H1 (cell line): Measurements from ENCODE around the gene HELT. TPM values are rescaled to one million over a fixed set of nuclear protein-coding genes. Genes with fewer than 3 reads are reported as not detected.

Source experiments
- CTCF ChIA-PET: fragments of 300-600 bp; sonication (Branson Sonifier 250); formaldehyde crosslinking; loops from one replicate; lab custom pipeline; 2021; ENCODE audit not compliant: partially characterized antibody; lab: Charles Lee
- POLR2A ChIA-PET: fragments of 300-600 bp; sonication (Branson Sonifier 250); formaldehyde crosslinking; loops from one replicate; lab custom pipeline; 2021; ENCODE audit warnings: inconsistent platforms; ENCODE audit not compliant: partially characterized antibody; lab: Charles Lee
- DNase-seq, 2 experiments: peaks; one replicate each; pipeline versions ENCODE4 v3.0.0 to v3.0.0-alpha.2; 2010 to 2022; ENCODE audit warnings: low spot score in 2 of 2, low read depth in 1 of 2, mixed read lengths in 1 of 2
- FAIRE-seq: peaks from 2 replicates; lab custom pipeline; 2011; peaks lifted over from hg19 to GRCh38; lab: Jason Lieb, UNC
- H2AFZ ChIP-seq: 2 replicates; pipeline ENCODE4 v1.8.1; 2012; ENCODE audit warnings: low read length, inconsistent platforms
- H2AK5ac ChIP-seq: 2 replicates; pipeline ENCODE4 v1.6.1; 2013; ENCODE audit warnings: low read depth, low read length
- H2BK120ac ChIP-seq: replicated peaks from 2 replicates; pipeline ENCODE3; 2013; ENCODE audit warnings: low read depth, low read length, inconsistent platforms
- H2BK12ac ChIP-seq: 2 replicates; pipeline ENCODE4 v1.6.1; 2013; ENCODE audit warnings: low read depth, low read length
- H2BK15ac ChIP-seq: 2 replicates; pipeline ENCODE4 v1.6.1; 2013; ENCODE audit warnings: low read length
- H2BK20ac ChIP-seq: 2 replicates; pipeline ENCODE4 v1.6.1; 2013; ENCODE audit warnings: low read length
- H2BK5ac ChIP-seq: 2 replicates; pipeline ENCODE4 v1.6.1; 2013; ENCODE audit warnings: low read depth, low read length
- H3K14ac ChIP-seq: 2 replicates; pipeline ENCODE4 v1.6.1; 2013; ENCODE audit warnings: inconsistent platforms; ENCODE audit not compliant: insufficient read length
- H3K18ac ChIP-seq: 2 replicates; pipeline ENCODE4 v1.6.1; 2013; ENCODE audit warnings: low read length; ENCODE audit errors: extremely low read depth
- H3K23ac ChIP-seq: 2 replicates; pipeline ENCODE4 v1.6.1; 2013; ENCODE audit warnings: inconsistent platforms; ENCODE audit not compliant: insufficient read length
- H3K23me2 ChIP-seq: 2 replicates; pipeline ENCODE4 v1.6.1; 2013; ENCODE audit warnings: low read depth, low read length
- H3K27ac ChIP-seq: 2 replicates; pipeline ENCODE4 v1.6.1; 2011; ENCODE audit warnings: low read depth, low read length, inconsistent platforms
- H3K27me3 ChIP-seq, 4 experiments: replicated peaks in 1 of 4; 1 replicate in 1 of 4; 2 replicates in 3 of 4; pipeline versions ENCODE4 v1.6.1 to v1.8.1; 2011 to 2013; ENCODE audit warnings: low read length in 3 of 4, mild to moderate bottlenecking in 3 of 4, inconsistent platforms in 2 of 4, mixed read lengths in 2 of 4, moderate library complexity in 1 of 4; ENCODE audit not compliant: control insufficient read depth in 3 of 4, insufficient read depth in 3 of 4; ENCODE audit errors: extremely low read depth in 1 of 4
- H3K36me3 ChIP-seq, 4 experiments: 2 replicates each; pipeline versions ENCODE4 v1.6.1 to v1.8.1; 2011 to 2013; ENCODE audit warnings: mild to moderate bottlenecking in 4 of 4, low read length in 3 of 4, moderate library complexity in 2 of 4, control low read depth in 1 of 4, inconsistent platforms in 1 of 4; ENCODE audit not compliant: insufficient read depth in 4 of 4, control insufficient read depth in 2 of 4
- H3K4ac ChIP-seq: replicated peaks from 2 replicates; pipeline ENCODE3; 2013; ENCODE audit warnings: low read length, low read depth, mixed read lengths, inconsistent platforms; ENCODE audit not compliant: insufficient read length
- H3K4me1 ChIP-seq, 4 experiments: replicated peaks in 1 of 4; 1 replicate in 1 of 4; 2 replicates in 3 of 4; pipeline versions ENCODE4 v1.6.1 to v1.8.1; 2011 to 2013; ENCODE audit warnings: low read length in 3 of 4, inconsistent platforms in 2 of 4, mixed read lengths in 1 of 4; ENCODE audit not compliant: insufficient read depth in 4 of 4, control insufficient read depth in 3 of 4
- H3K4me2 ChIP-seq, 2 experiments: 2 replicates each; pipeline versions ENCODE4 v1.6.1 to v1.8.1; 2011 to 2013; ENCODE audit warnings: low read depth in 2 of 2, low read length in 2 of 2, control low read depth in 1 of 2, inconsistent platforms in 1 of 2, mild to moderate bottlenecking in 1 of 2; ENCODE audit not compliant: insufficient read depth in 1 of 2
- H3K4me3 ChIP-seq, 4 experiments: fragments of 200-600, 300-600 bp in 1 of 4; sonication (generic), shearing (Covaris generic), sonication (Bioruptor Twin) in 1 of 4; 2 replicates each; pipeline versions ENCODE4 v1.5.1 to v1.8.1; 2011 to 2016; ENCODE audit warnings: low read length in 4 of 4, low read depth in 3 of 4, control low read depth in 2 of 4, inconsistent platforms in 2 of 4, mild to moderate bottlenecking in 2 of 4, mixed read lengths in 1 of 4, moderate library complexity in 1 of 4; ENCODE audit not compliant: insufficient read depth in 2 of 4; ENCODE audit errors: extremely low read depth in 1 of 4
- H3K56ac ChIP-seq: replicated peaks from 2 replicates; pipeline ENCODE3; 2013; ENCODE audit warnings: low read depth, mild to moderate bottlenecking, mixed read lengths, low read length, inconsistent platforms; ENCODE audit not compliant: insufficient read length
- H3K79me1 ChIP-seq: 2 replicates; pipeline ENCODE4 v1.6.1; 2013; ENCODE audit warnings: low read depth, low read length, control low read depth
- H3K79me2 ChIP-seq, 2 experiments: 2 replicates each; pipeline versions ENCODE4 v1.6.1 to v1.8.1; 2012 to 2013; ENCODE audit warnings: low read length in 2 of 2, mild to moderate bottlenecking in 2 of 2, inconsistent platforms in 1 of 2; ENCODE audit not compliant: insufficient read depth in 2 of 2, control insufficient read depth in 1 of 2
- H3K9ac ChIP-seq, 4 experiments: replicated peaks in 1 of 4; 1 replicate in 1 of 4; 2 replicates in 3 of 4; pipeline versions ENCODE4 v1.6.1 to v1.8.1; 2011 to 2013; ENCODE audit warnings: low read depth in 3 of 4, low read length in 3 of 4, control low read depth in 2 of 4, mild to moderate bottlenecking in 2 of 4, moderate library complexity in 2 of 4, inconsistent platforms in 1 of 4; ENCODE audit errors: extremely low read depth in 1 of 4
- H3K9me3 ChIP-seq, 2 experiments: 2 replicates each; pipeline versions ENCODE4 v1.6.1 to v1.8.1; 2012 to 2013; ENCODE audit warnings: mild to moderate bottlenecking in 2 of 2, moderate library complexity in 2 of 2, control low read depth in 1 of 2, inconsistent platforms in 1 of 2, low read depth in 1 of 2, low read length in 1 of 2, mixed read lengths in 1 of 2; ENCODE audit not compliant: insufficient read depth in 2 of 2
- H4K20me1 ChIP-seq, 2 experiments: replicated peaks in 1 of 2; 2 replicates each; pipeline versions ENCODE3 to v1.8.1; 2011 to 2013; ENCODE audit warnings: inconsistent platforms in 2 of 2, low read length in 2 of 2, mild to moderate bottlenecking in 1 of 2; ENCODE audit not compliant: insufficient read depth in 2 of 2, control insufficient read depth in 1 of 2
- H4K5ac ChIP-seq: 2 replicates; pipeline ENCODE4 v1.6.1; 2013; ENCODE audit warnings: low read length, low read depth, mixed read lengths, inconsistent platforms; ENCODE audit not compliant: insufficient read length
- H4K8ac ChIP-seq: 2 replicates; pipeline ENCODE4 v1.8.0; 2013; ENCODE audit warnings: mild to moderate bottlenecking, moderate library complexity, low read length, inconsistent platforms; ENCODE audit not compliant: insufficient read depth; ENCODE audit errors: extremely low read depth
- H4K91ac ChIP-seq: replicated peaks from 2 replicates; pipeline ENCODE3; 2013; ENCODE audit warnings: low read length, mixed read lengths, inconsistent platforms; ENCODE audit not compliant: insufficient read length
- BCL11A ChIP-seq, 2 experiments: IDR thresholded peaks; one replicate each; pipeline ENCODE4 v1.6.1; 2011; ENCODE audit warnings: low read depth in 2 of 2, low read length in 2 of 2, mild to moderate bottlenecking in 2 of 2
- CHD1 ChIP-seq: IDR thresholded peaks from 2 replicates; pipeline ENCODE4 v1.6.1; 2012; ENCODE audit warnings: low read depth, low read length, improper control_type of control experiment
- EGR1 ChIP-seq: IDR thresholded peaks from 2 replicates; pipeline ENCODE4 v1.6.1; 2011; ENCODE audit warnings: low read depth, low read length, borderline replicate concordance
- NANOG ChIP-seq: IDR thresholded peaks from 2 replicates; pipeline ENCODE4 v1.6.1; 2011; ENCODE audit warnings: low read length, low read depth, mild to moderate bottlenecking, inconsistent platforms; ENCODE audit not compliant: insufficient read depth, poor library complexity, severe bottlenecking
- RNF2 ChIP-seq: fragments of 200-900, 300-1000 bp; sonication (generic); IDR thresholded peaks from 2 replicates; pipeline ENCODE4 v1.7.1; 2016; ENCODE audit warnings: borderline replicate concordance, low read depth, mild to moderate bottlenecking, antibody characterized with exemption, low read length; ENCODE audit not compliant: poor library complexity, severe bottlenecking; ENCODE audit errors: missing control alignments
- SP1 ChIP-seq: IDR thresholded peaks from 2 replicates; pipeline ENCODE4 v1.6.1; 2011; ENCODE audit warnings: low read depth, low read length
- YY1 ChIP-seq: IDR thresholded peaks from 2 replicates; pipeline ENCODE4 v1.6.1; 2011; ENCODE audit warnings: low read depth, mild to moderate bottlenecking, low read length
- WGBS, 2 experiments: shearing (Covaris generic) in 1 of 2; methylation state at CpG; one replicate each; pipeline versions ENCODE4 v1.1.6 to v1.1.7; 2013 to 2015; ENCODE audit warnings: low lambda C conversion rate in 2 of 2, mixed read lengths in 2 of 2, inconsistent platforms in 1 of 2, low coverage in 1 of 2, missing lambda C conversion rate in 1 of 2; ENCODE audit not compliant: insufficient replicate concordance in 2 of 2, insufficient coverage in 1 of 2, insufficient read length in 1 of 2; ENCODE audit errors: extremely low coverage in 1 of 2, missing lambda C conversion rate in 1 of 2; 5-methylcytosine and 5-hydroxymethylcytosine counted together
- polyA plus RNA-seq, 7 experiments: library from polyadenylated mRNA; depleted of rRNA in 3 of 7; stranded (reverse) in 5 of 7; unstranded in 2 of 7; fragments of >200 nt in 5 of 7; fragments of 200-250 nt in 2 of 7; gene quantifications; 1 replicate in 5 of 7; 2 replicates in 1 of 7; 4 replicates in 1 of 7; pipeline versions ENCODE4 v1.2.1 to v1.2.3, GENCODE V29; 2011 to 2013; ENCODE audit warnings: missing spikeins in 2 of 7, mixed read lengths in 2 of 7
- total RNA-seq: library from RNA; stranded (reverse); fragmentation: NEBNext Ultra II Directional; extraction: Animal tissue kit (Norgen Biotek cat#: 25700); gene quantifications from 2 replicates; pipeline ENCODE4 v1.2.1, GENCODE V29; 2021

Gene HELT
- total and polyA plus RNA-seq, 2 of the 8 experiments (the other 6 are each of a cell fraction or from before 2014, with no cell fraction given) = 0.32 to 0.35 TPM

- H2BK12ac ChIP-seq = no peak overlapping the region
- H3K79me1 ChIP-seq = no peaks in the 10 kb centered on the region
- no peak overlapping the region for H3K14ac ChIP-seq
- no peak overlapping the region for H3K18ac ChIP-seq
- 82% methylated on average over 3 of the region's 3 CpGs; no CpG with 5 or more reads in 1 of the 2 experiments for WGBS, 2 experiments
- ChIA-PET POLR2A (no interaction called here), CTCF (interaction anchor here (1.0 to 1.6 kb wide), 4 partner anchors 10 to 73 kb away, joined by 3 to 4 read pairs (median 4); no protein-coding TSS in a partner anchor)
- FAIRE-seq = no peak
- H3K79me2 ChIP-seq = no peaks in the 10 kb centered on the region
- H2BK5ac ChIP-seq = no peak overlapping the region
- H2AK5ac ChIP-seq = no peak overlapping the region
- peaks cover 0 to 6% (median 0%) of the 10 kb centered on the region in 4 experiments; a peak in 1 of 7 replicates for H3K4me1 ChIP-seq
- H3K4me3 ChIP-seq = no peak overlapping the region
- H3K9ac ChIP-seq = no peak overlapping the region
- no peaks in the 10 kb centered on the region for H4K20me1 ChIP-seq
- H4K5ac ChIP-seq = no peak overlapping the region
- no peak overlapping the region for H3K56ac ChIP-seq
- no peak overlapping the region for H3K4me2 ChIP-seq
- DNase-seq = no peak
- H2BK20ac ChIP-seq = no peak overlapping the region
- no peaks in the 10 kb centered on the region for H3K23me2 ChIP-seq
- H4K8ac ChIP-seq = no peak overlapping the region
- H3K23ac ChIP-seq = no peak overlapping the region
- H3K27ac ChIP-seq = no peak overlapping the region
- H2BK15ac ChIP-seq = no peak overlapping the region
- H3K36me3 ChIP-seq = no peaks in the 10 kb centered on the region
- no peaks in the 10 kb centered on the region for H3K9me3 ChIP-seq
- H2BK120ac ChIP-seq = no peak overlapping the region
- no peak overlapping the region for H3K4ac ChIP-seq
- TF ChIP-seq CHD1 (no peak), NANOG (no peak), RNF2 (no peak), YY1 (no peak), EGR1 (no peak), SP1 (no peak), BCL11A (IDR thresholded peaks at IDR 0.05; ENCODE audit: low read depth in 2 of 2, low read length in 2 of 2) (no peak)
- TF ChIP-seq, all 59 proteins: peak for 0
- H3K27me3 ChIP-seq = no peaks in the 10 kb centered on the region
- H2AFZ ChIP-seq = no peak overlapping the region
- no peak overlapping the region for H4K91ac ChIP-seq
Measured at GRCh38 chr4:185061610-185062009, 43.3 kb downstream of the HELT start.
